DMS 273 (cell line): Measurements from ENCODE around the gene BCL11B.

Experiments used
- DNase-seq: peaks from one replicate; lab custom pipeline; 2025; ENCODE audit not compliant: unreplicated experiment; lab: John Stamatoyannopoulos, UW

Gene BCL11B

DNA sequence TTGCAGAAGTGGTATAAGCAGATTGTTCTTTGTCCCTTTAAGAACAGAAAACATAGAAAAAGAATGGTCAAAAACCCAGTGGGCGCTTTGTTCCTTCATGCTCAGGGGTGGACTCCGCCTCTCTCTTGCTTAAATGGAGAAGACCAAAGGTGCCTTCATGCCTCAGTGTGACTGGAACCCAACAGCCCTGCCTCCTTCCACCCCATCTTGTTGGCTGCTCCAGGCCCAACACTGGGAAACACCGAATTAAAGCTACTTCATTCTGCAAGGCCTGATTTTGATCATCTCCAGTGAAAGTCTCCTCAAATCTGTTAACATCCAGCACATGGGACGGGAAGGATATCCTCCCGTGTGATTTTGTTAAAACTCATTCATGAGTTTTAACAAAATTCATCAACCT is 103.7 kb downstream of the BCL11B start:
- DNase-seq = no peak

GRCh38 chr14:99166506-99166905 is 105.5 kb downstream of the BCL11B start:
- DNase-seq = no peak

DNA sequence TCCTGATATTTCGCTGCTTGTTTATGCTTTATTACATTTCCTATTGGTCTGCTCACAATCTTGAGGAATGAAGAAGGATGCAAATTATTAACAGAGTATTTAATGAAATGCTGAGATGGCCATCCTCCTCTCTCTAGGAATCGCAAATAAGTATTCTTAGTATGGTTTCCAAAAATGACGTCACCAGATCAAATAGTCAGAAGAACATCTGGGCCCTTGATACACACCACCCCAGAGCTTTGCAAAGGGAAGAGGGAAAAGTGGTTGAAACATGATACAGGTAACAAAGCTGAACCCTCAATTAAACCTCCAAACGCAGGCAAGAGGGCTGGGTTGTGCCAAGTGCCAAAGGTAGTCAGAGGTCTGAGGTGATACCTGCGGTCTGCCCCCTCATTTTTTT is 107.3 kb downstream of the BCL11B start:
- peak; percentile 73 for DNase-seq

DNA sequence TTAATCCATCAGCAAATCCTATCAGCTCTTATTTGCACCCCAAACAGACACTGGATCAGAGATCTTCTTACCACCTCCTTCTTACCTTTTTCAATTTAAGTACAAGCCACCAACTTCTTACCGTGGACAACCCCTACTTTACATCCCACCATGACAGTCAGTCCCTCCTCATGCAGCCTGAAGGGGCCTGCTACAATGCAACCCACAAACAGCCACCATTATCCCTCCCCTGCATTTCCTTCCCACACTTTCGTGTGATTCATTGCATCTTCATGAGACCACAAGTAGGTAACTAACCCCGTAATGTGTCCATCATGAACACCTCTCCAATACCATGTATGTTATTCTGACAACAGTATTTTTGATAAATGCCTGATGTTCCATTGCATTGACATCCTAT is 108.6 kb downstream of the BCL11B start:
- no peak for DNase-seq

- DNase-seq = no peak
Observed at GRCh38 chr14:99159341-99160340, 112.4 kb downstream of the BCL11B start.

- DNase-seq = no peak
Observed at GRCh38 chr14:99158646-99159165, 113.3 kb downstream of the BCL11B start.

GRCh38 chr14:99158150-99158549 is 113.8 kb downstream of the BCL11B start:
- no peak for DNase-seq

DNA sequence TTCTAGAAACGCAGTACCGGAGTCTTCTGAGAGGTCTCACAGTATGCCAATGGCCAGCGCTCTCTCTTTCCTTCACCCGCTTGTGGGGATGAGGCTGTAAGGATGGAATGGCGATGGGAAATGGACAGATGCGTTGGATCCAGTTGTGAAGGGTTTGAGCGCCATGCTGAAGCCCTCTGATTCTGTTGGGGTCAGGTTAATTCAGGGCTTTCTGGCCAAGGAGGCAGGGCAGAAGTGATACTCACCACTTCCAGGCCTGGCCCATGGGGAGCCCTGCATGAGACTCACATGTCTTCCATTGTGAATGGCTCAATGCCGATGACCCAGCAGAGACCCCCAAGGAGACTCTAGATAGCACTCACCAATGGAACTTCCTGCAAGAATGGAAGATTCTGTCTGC is 114.3 kb downstream of the BCL11B start:
- no peak for DNase-seq

- DNase-seq = no peak
Observed at GRCh38 chr14:99157246-99157645, 114.8 kb downstream of the BCL11B start.

DNA sequence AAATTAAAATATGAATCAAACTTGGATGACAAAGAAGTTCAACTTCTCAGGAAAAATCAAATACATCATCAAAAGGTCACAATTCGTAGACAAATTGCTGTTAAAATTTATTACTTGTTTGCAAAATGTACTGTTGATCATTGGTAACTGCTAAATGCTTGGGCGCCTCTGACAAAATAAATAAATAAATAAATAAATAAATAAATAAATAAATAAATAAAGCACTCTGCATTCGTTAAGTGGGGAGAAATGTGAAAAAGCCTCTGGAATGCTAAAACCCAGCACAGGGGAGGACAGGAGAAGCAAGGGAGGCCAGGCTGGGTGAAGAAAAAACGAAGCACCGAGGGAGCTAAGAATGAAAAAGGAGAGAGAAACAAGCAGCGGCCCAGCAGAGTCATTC is 115.2 kb downstream of the BCL11B start:
- DNase-seq = no peak

DNA sequence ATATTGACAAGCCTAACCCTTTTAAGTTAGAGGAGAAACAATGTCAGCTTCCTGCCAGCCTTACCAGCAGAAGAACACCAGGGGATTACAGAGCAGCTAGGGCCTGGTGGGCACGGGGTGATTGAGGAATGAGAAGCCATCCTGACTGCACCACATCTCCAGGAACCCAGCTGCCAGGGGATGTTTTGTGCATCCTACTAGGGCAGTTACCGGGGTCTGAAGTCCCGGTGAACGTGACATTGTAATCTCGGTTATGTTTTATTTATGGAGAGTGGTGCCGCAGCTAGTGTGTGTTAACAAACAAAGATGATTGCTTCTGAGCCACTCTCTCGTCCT is 115.9 kb downstream of the BCL11B start:
- DNase-seq = no peak

DNA sequence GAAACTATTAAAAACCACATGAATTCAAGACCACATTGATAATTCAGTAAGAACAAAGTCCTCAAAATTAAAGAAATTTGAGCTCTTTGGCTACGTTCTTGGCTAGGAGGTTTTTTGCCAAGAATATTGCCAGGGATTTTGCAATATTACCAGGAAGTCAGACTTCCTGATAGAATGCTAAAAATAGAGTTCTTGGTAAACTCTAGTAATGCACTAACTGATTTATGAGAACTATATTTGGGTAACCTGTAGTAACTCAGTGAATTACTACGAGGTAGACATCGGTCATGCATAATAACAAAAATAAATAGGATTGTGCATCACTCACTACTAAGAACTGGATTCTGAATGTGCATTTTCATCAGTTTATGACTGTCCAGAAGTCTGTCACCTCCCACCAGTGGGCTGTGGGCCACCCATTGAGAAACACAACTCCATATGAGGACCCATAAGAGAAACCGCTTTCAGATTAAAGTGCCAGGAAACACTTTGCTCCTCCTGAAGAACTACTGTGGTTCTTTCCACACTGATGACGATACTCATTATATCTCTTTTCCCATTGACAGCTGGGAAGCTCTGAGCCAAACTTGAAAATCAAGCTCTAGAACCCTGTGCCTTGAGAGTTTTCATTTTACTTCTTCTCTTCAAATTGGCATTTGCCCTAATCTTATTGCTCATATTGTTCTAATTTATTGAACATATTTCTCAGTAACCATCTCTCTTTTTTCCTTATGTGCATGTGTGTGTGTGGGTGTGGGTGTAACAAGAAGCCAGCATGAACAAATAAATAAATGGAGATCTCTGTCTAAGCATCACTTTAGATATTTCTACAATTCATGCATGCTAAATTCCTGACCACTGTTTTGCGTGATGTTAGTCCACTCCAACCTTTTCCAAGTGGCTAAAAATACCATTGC is 116.6 kb downstream of the BCL11B start:
- no peak for DNase-seq

- DNase-seq = no peak
Observed at GRCh38 chr14:99150236-99150635, 121.8 kb downstream of the BCL11B start.

- no peak for DNase-seq
Observed at GRCh38 chr14:99148861-99149610, 123.0 kb downstream of the BCL11B start.

DNA sequence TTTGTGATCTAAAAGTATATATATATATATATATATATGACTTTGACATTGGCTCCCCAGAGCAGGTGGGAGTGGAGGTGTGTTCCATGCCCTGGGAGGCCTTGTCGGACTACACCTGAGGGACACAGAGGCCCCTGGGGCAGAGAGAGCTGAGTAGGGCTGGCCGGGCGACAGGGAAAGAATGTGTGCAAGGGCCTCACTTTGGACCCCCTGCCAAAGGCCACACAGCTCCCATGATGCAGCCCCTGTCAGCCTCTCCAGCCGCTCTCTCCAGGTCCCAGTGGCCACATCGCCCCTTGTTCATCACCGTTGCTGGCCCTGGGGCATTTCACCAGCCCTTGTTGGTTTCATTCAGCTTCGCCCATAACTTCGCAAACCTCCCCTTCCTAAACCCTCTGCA is 123.9 kb downstream of the BCL11B start:
- DNase-seq = no peak

DNA sequence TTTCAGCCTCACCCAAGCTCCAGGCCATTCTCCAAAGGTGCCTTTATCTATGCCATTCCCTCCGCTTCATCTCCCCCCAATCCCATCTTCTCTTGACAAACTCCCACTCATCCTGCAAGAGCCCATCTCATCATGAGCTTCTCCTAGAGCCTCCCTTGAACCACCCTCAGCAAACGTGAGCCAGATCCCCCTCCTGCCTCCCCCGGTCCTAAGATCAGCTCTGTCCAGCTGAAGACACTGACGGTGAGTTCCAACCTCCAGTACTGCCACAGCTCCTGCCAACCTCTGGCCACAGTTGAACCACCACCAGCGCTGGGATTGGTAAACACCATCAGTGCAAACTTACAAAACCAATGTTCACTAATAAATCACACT is 124.6 kb downstream of the BCL11B start:
- no peak for DNase-seq

DNA sequence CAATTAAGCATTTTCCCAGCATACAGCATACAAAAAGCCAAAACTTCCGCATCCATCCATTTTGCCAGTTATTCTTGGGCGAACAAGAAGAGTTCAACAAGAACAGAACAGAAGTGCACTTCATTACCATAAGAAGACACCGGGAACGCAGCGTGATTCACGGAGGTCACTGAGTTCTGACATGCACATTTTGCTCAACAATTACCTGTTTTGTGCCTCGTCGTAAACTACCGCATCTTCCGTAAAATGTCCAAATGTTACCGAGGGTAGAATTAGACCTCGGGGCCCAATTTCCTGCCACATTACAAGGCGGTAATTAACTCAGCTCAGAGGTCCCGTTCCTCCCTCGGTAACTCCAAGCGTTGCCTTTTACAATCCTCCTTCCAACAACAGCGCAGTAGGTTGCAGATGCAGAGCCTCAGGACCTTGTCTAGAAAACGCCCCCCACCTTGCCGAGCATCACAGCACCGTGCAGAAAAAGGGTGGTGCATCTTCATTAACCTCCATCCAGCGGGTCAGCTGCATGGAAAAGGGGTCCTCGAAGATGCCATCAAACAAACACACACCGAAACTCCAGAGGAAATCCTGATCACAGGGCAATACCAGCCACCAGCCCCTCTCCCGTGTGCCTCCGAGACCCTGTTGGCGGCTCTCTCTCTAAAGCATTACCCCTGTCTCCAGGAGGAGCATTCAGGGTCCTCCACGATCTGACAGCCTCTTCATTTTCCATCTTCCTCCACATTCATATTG is 125.2 kb downstream of the BCL11B start:
- DNase-seq = no peak

GRCh38 chr14:99145307-99145706 is 126.7 kb downstream of the BCL11B start:
- no peak for DNase-seq

- DNase-seq = peak; percentile 36
Observed at GRCh38 chr14:99143793-99144192, 128.2 kb downstream of the BCL11B start.

- DNase-seq = no peak
Observed at GRCh38 chr14:99143126-99143525, 128.9 kb downstream of the BCL11B start.
